Choroid plexus epithelial cell (primary cell): Measurements from ENCODE around the gene MAN1B1.
A peak's percentile ranks its signal among the peaks of the same experiment; 100 is the strongest.

Experiments used
- DNase-seq: peaks from one replicate; pipeline ENCODE4 v3.0.0-alpha.2; 2010; ENCODE audit warnings: low read depth
- H3K4me3 ChIP-seq: 2 replicates; pipeline ENCODE4 v1.5.1; 2011; ENCODE audit warnings: low read depth, mild to moderate bottlenecking, control low read depth, low read length, moderate library complexity
- CTCF ChIP-seq: conservative IDR thresholded peaks from 2 replicates; pipeline ENCODE4 v1.5.1; 2011; ENCODE audit warnings: low read depth, mild to moderate bottlenecking, control low read depth, inconsistent platforms, low read length, moderate library complexity

Gene MAN1B1

GRCh38 chr9:137067860-137068538, 18.8 kb upstream of the MAN1B1 start:
- peak; percentile 83 for DNase-seq
- H3K4me3 ChIP-seq = no peak overlapping the region
- peak; percentile 88 for TF ChIP-seq CTCF

GRCh38 chr9:137068539-137069507, 18.0 kb upstream of the MAN1B1 start:
- H3K4me3 ChIP-seq = no peak overlapping the region
- DNase-seq = no peak

GRCh38 chr9:137069508-137070091, 17.2 kb upstream of the MAN1B1 start:
- TF ChIP-seq CTCF = no peak
- no peak for DNase-seq
- no peak overlapping the region for H3K4me3 ChIP-seq

More at GRCh38 chr9:137068539-137069507, 18.0 kb upstream of the MAN1B1 start:
- no peak for TF ChIP-seq CTCF

- DNase-seq = peak; percentile 81
- peak within 1 kb of the TSS; percentile 43 for H3K4me3 ChIP-seq
- no peak for TF ChIP-seq CTCF
Measured at GRCh38 chr9:137070201-137070905, 16.4 kb upstream of the MAN1B1 start, which contains the start of gene SAPCD2. TSS of gene SAPCD2 (minus strand) at chr9:137070557. CDS start at chr9:137070460, 97 bp downstream.

GRCh38 chr9:137070906-137071275, 15.9 kb upstream of the MAN1B1 start:
- TF ChIP-seq CTCF = peak; percentile 11
- DNase-seq = no peak
- H3K4me3 ChIP-seq = peak overlapping the region; percentile 43

GRCh38 chr9:137071282-137071681, 15.5 kb upstream of the MAN1B1 start:
- DNase-seq = no peak
- no peak for TF ChIP-seq CTCF
- H3K4me3 ChIP-seq = no peak overlapping the region
